ENCODE measurements around the gene PPARG. TPM values are rescaled to one million over a fixed set of nuclear protein-coding genes. Genes with fewer than 3 reads are reported as not detected.

Gene PPARG
- total RNA-seq, 2 donors from 2014 or later, result 5.4 to 44.2 TPM

- DNase-seq (no peak), ATAC-seq (no peak)
- TF ChIP-seq POLR2A (IDR thresholded peaks at IDR 0.05) (no peak), CTCF (IDR thresholded peaks at IDR 0.05) (no peak)
- intact Hi-C loops (cut with DNase I), result no loop called here
- 82 to 83% methylated on average over 7 of the region's 7 CpGs for WGBS, 2 donors
- Histone ChIP-seq H3K27ac (no peak overlapping the region), H3K4me1 (no peaks in the 10 kb centered on the region), H3K9me3 (no peaks in the 10 kb centered on the region), H3K36me3 (replicated peaks in 1 of 2; ENCODE audit: insufficient read depth in 1 of 2, low read depth in 2 of 2) (no peaks in the 10 kb centered on the region), H3K27me3 (no peaks in the 10 kb centered on the region), H3K4me3 (no peak overlapping the region)
These were observed 172.3 kb downstream of the PPARG start for GRCh38 chr3:12461097-12461649.

- Histone ChIP-seq H3K4me1 (no peaks in the 10 kb centered on the region), H3K4me3 (no peak overlapping the region), H3K36me3 (replicated peaks in 1 of 2; ENCODE audit: insufficient read depth in 1 of 2, low read depth in 2 of 2) (no peaks in the 10 kb centered on the region), H3K9me3 (no peaks in the 10 kb centered on the region), H3K27ac (no peak overlapping the region), H3K27me3 (no peaks in the 10 kb centered on the region)
- WGBS, 2 donors, result 47 to 67% methylated on average over 7 to 9 of the region's 9 CpGs
- ATAC-seq (no peak), DNase-seq (no peak)
- no peak for TF ChIP-seq CTCF (IDR thresholded peaks at IDR 0.05)
- no peak for TF ChIP-seq POLR2A (IDR thresholded peaks at IDR 0.05)
- intact Hi-C loops (cut with DNase I), result no loop called here
These were observed 173.5 kb downstream of the PPARG start for GRCh38 chr3:12462159-12462947.

- WGBS, 2 donors, result 91 to 100% methylated on average over 1 of the region's 1 CpG
- intact Hi-C loops (cut with DNase I), result no loop called here
- TF ChIP-seq POLR2A (IDR thresholded peaks at IDR 0.05) (no peak), CTCF (IDR thresholded peaks at IDR 0.05) (no peak)
- H3K4me1 ChIP-seq, result no peaks in the 10 kb centered on the region
- H3K27me3 ChIP-seq, result no peaks in the 10 kb centered on the region
- DNase-seq, result no peak
- H3K4me3 ChIP-seq, result no peak overlapping the region
- H3K27ac ChIP-seq, result no peak overlapping the region
- no peaks in the 10 kb centered on the region for H3K9me3 ChIP-seq
- no peak for ATAC-seq
- H3K36me3 ChIP-seq (replicated peaks in 1 of 2; ENCODE audit: insufficient read depth in 1 of 2, low read depth in 2 of 2), result no peaks in the 10 kb centered on the region
These were observed 174.8 kb downstream of the PPARG start for GRCh38 chr3:12463686-12464085.

- no peak for ATAC-seq
- no peak for DNase-seq
- H3K27ac ChIP-seq, result no peak overlapping the region
- no peaks in the 10 kb centered on the region for H3K27me3 ChIP-seq
- H3K4me1 ChIP-seq, result no peaks in the 10 kb centered on the region
- TF ChIP-seq POLR2A (IDR thresholded peaks at IDR 0.05) (no peak), CTCF (IDR thresholded peaks at IDR 0.05) (no peak)
- no peaks in the 10 kb centered on the region for H3K36me3 ChIP-seq (replicated peaks in 1 of 2; ENCODE audit: insufficient read depth in 1 of 2, low read depth in 2 of 2)
- intact Hi-C loops (cut with DNase I), result no loop called here
- no peak overlapping the region for H3K4me3 ChIP-seq
- no peaks in the 10 kb centered on the region for H3K9me3 ChIP-seq
These were observed 175.3 kb downstream of the PPARG start for GRCh38 chr3:12464181-12464580.

Data from body of pancreas (tissue), 4 donors.